Measurements from ENCODE around the gene SMAD3.

Gene SMAD3

GRCh38 chr15:67194171-67195114 lies 129.0 kb downstream of the SMAD3 start:
- in situ Hi-C loops (cut with HindIII; ENCODE audit: low pct_unique_long_range_greater_than_20kb, low sequenced_read_pairs), result no loop called here
- no peak for DNase-seq (ENCODE audit: low read depth in 1 of 2, low spot score in 1 of 2)
- no peak for TF ChIP-seq JUND (IDR thresholded peaks at IDR 0.05; ENCODE audit: low read depth)

DNA sequence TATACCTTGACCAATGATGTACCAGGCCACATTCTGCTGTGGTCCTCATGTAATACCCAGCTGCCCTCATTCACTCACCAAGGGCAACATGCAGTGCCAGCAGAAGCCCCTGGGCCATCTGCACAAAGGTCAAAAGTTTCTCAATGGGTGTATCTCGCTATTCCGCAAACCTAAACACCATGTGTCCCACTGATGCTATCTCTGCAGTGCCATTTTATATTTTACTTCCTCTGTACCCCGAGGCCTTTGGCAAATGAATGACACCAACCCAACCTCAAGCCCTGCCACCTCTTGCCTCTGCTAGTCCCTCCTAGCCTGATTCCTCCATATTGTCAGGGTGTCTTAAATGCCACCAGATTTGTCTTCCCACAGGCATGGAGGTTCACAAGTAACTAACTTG lies 129.9 kb downstream of the SMAD3 start:
- in situ Hi-C loops (cut with HindIII; ENCODE audit: low pct_unique_long_range_greater_than_20kb, low sequenced_read_pairs), result no loop called here
- DNase-seq (ENCODE audit: low read depth in 1 of 2, low spot score in 1 of 2), result no peak
- TF ChIP-seq JUND (IDR thresholded peaks at IDR 0.05; ENCODE audit: low read depth), result no peak

GRCh38 chr15:67196222-67196621 lies 130.8 kb downstream of the SMAD3 start:
- no peak for DNase-seq (ENCODE audit: low read depth in 1 of 2, low spot score in 1 of 2)
- no peak for TF ChIP-seq JUND (IDR thresholded peaks at IDR 0.05; ENCODE audit: low read depth)
- in situ Hi-C loops (cut with HindIII; ENCODE audit: low pct_unique_long_range_greater_than_20kb, low sequenced_read_pairs), result no loop called here

DNA sequence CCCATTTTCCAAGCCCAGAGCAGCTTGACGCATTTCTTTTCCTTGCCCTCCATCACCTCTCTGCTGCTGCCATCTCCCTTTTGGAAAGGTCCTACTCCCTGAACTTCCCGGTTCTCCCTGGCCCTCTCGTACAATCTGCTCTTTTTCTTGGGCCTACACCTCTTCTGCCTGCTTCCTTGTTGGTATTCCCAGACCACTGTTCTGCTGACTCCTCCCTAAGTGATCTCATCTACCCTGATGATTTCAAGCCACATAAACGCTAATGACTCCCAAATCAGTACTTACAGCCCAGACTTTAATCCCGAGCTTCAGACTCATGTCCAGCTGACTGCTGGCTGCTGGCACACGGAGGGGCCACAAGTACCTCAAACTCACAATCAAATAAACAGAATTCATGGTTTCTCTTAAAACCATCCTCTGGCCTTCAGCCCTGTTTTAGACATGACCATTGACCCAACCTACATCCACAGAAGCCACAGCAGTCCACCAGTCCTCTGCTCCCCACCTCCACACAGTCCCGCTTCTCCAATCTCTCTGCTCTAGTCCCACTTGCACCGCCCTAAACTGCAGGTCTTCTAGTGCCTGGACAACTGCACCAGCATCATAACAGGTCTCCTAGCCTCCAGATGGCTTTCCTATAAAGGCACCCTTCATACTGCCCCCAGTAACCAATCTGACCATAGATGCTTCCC lies 131.4 kb downstream of the SMAD3 start:
- in situ Hi-C loops (cut with HindIII; ENCODE audit: low pct_unique_long_range_greater_than_20kb, low sequenced_read_pairs), result no loop called here
- no peak for TF ChIP-seq JUND (IDR thresholded peaks at IDR 0.05; ENCODE audit: low read depth)
- no peak for DNase-seq (ENCODE audit: low read depth in 1 of 2, low spot score in 1 of 2)

DNA sequence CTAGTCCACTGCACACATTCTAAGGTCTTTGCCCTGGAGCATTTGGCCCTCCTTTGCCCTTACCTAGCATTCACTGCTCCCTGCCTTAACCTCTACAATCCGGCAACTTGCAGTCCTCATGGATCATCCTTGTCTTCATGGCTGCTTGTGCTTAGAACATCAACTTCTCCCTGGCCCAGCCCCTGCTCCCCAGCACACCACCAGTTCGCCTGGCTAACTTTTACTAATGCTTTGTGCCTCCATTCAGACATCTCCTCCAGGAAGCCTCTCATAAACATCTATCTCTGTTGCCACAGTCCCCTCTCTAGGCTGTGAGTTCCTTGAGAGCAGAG lies 131.9 kb downstream of the SMAD3 start:
- no peak for TF ChIP-seq JUND (IDR thresholded peaks at IDR 0.05; ENCODE audit: low read depth)
- no peak for DNase-seq (ENCODE audit: low read depth in 1 of 2, low spot score in 1 of 2)

GRCh38 chr15:67198157-67198754 lies 132.9 kb downstream of the SMAD3 start:
- in situ Hi-C loops (cut with HindIII; ENCODE audit: low pct_unique_long_range_greater_than_20kb, low sequenced_read_pairs), result no loop called here
- TF ChIP-seq JUND (IDR thresholded peaks at IDR 0.05; ENCODE audit: low read depth), result no peak
- DNase-seq (ENCODE audit: low read depth in 1 of 2, low spot score in 1 of 2), result no peak

More for the DNA sequence above, 131.9 kb downstream of the SMAD3 start:
- in situ Hi-C loops (cut with HindIII; ENCODE audit: low pct_unique_long_range_greater_than_20kb, low sequenced_read_pairs), result no loop called here

- in situ Hi-C loops (cut with HindIII; ENCODE audit: low pct_unique_long_range_greater_than_20kb, low sequenced_read_pairs), result no loop called here
- TF ChIP-seq JUND (IDR thresholded peaks at IDR 0.05; ENCODE audit: low read depth), result no peak
- DNase-seq (ENCODE audit: low read depth in 1 of 2, low spot score in 1 of 2), result no peak
Measured at GRCh38 chr15:67199391-67199790, 134.0 kb downstream of the SMAD3 start.

DNA sequence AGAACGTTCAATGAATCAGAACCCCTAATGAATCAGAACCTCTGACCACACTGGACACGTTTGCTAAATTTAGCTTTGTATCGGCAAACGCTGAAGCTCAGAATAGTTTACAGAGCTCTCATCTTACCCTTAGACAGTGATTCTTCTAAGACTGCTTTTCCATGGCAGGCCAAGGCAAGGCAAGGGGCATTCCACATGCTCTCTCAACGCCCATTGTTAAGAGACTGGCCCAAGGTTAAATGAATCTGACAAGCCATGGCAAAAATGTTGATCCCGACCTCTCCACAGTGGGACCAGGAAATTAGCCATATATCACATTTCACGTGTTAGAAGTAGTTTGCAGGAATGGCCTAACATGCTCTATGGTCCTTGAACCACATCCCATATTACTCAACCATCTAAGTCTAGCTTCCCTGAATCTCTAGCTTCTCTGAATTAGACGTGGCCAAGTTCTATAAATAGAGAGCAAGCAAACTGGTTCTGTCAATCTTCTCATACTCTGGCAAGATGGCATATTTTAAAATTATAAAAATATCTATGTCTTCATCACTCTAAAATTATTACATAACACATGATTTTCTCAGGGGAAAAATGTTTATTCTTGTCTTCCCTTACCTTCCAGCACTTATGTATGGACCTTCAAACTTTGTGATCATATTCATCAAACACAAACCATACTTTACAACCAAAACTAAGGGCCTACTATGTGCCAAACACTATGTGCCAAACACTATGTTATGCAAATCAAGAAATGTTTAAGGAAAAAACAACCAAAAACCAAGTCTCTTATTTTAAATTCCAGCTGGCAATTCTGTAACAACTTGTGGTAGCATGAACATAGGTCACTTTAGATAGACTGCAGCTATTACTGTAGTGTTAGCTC lies 134.7 kb downstream of the SMAD3 start:
- no peak for DNase-seq (ENCODE audit: low read depth in 1 of 2, low spot score in 1 of 2)
- in situ Hi-C loops (cut with HindIII; ENCODE audit: low pct_unique_long_range_greater_than_20kb, low sequenced_read_pairs), result no loop called here
- TF ChIP-seq JUND (IDR thresholded peaks at IDR 0.05; ENCODE audit: low read depth), result no peak

DNA sequence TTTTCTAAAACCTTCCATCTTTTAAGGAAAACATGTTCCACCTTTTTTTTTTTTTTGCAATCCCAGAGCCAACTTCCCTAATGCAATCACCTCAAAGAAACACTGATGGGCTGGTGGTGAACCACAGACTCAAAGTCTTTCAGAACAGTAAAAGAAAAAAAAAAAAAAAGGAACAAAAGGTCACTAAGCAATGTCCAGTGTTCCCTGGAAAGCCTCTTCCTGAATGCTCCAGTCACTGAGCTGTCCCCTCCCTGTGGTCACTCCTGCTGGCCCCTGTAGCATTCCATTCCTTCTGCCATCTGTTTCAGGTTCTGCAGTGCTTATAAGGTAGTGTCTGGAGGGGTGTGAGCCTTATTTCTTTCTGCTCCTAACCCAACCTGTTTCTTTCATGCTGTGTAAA lies 135.7 kb downstream of the SMAD3 start:
- no peak for DNase-seq (ENCODE audit: low read depth in 1 of 2, low spot score in 1 of 2)
- in situ Hi-C loops (cut with HindIII; ENCODE audit: low pct_unique_long_range_greater_than_20kb, low sequenced_read_pairs), result no loop called here
- no peak for TF ChIP-seq JUND (IDR thresholded peaks at IDR 0.05; ENCODE audit: low read depth)

DNA sequence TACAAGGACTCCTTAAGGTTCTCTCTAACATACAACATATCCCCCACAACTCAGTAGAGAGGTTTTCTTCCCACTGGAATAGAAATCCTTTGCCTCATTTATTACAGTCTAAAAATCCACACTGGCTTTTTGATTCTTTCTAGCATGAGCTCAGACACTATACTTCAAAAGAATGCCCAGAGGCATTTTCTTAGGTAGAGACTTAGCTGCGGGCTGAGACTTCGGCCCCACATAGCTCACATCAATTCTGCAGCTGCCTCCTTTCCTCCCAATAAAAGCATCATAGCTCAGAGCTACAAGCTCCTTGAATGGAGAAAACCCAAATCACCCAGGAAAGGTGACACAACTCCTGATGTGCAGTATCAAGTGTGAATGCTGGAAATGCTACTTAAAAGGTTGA lies 136.7 kb downstream of the SMAD3 start:
- DNase-seq (ENCODE audit: low read depth in 1 of 2, low spot score in 1 of 2), result no peak
- TF ChIP-seq JUND (IDR thresholded peaks at IDR 0.05; ENCODE audit: low read depth), result no peak
- in situ Hi-C loops (cut with HindIII; ENCODE audit: low pct_unique_long_range_greater_than_20kb, low sequenced_read_pairs), result no loop called here

- no peak for DNase-seq (ENCODE audit: low read depth in 1 of 2, low spot score in 1 of 2)
- in situ Hi-C loops (cut with HindIII; ENCODE audit: low pct_unique_long_range_greater_than_20kb, low sequenced_read_pairs), result no loop called here
- TF ChIP-seq JUND (IDR thresholded peaks at IDR 0.05; ENCODE audit: low read depth), result no peak
Measured at GRCh38 chr15:67202991-67203390, 137.6 kb downstream of the SMAD3 start.

DNA sequence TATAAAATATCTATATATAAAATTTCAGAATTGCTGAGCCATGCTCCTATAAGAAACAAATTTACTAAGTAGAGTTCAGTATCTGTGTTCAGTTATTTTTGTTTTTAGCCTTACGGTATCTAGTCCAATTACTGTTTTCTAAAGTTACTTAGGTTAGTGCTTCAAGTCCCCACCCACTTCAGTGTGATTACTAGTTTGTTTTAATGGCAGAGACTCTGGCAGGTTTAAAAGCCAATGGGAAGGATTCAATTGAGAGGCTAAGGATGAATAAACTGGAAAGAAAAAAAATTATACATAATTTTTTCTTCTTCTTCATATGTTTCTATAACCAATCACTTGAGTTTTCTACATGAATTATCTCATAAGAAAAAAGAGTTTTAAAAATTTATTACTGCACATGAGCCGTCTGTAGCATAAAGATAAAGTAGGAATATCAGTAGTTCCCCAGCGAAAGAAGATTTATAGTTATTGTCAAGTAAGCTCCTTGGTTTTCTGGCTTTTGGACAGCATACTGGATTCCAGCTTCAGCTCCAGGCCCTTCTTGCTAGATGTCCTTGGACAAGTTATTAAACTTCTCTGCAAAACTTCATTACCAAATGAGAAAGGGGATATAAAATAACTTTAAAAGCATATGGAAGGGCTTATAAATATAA lies 142.3 kb downstream of the SMAD3 start:
- in situ Hi-C loops (cut with HindIII; ENCODE audit: low pct_unique_long_range_greater_than_20kb, low sequenced_read_pairs), result no loop called here
- no peak for DNase-seq (ENCODE audit: low read depth in 1 of 2, low spot score in 1 of 2)

More for the DNA sequence above, 142.3 kb downstream of the SMAD3 start:
- TF ChIP-seq JUND (IDR thresholded peaks at IDR 0.05; ENCODE audit: low read depth), result no peak
